Thoracic aorta (tissue), 2 donors: ENCODE measurements around the gene CENPF. TPM values are rescaled to one million over a fixed set of nuclear protein-coding genes. Genes with fewer than 3 reads are reported as not detected.

Source experiments
- ATAC-seq: fragments of 150-250 bp; one replicate; pipeline ENCODE4 v1.8.0; 2017; ENCODE audit warnings: low read depth; ENCODE audit not compliant: insufficient number of reproducible peaks, low FRiP score
- DNase-seq: peaks from one replicate; pipeline ENCODE4 v3.0.0-alpha.2; 2020; ENCODE audit warnings: low spot score
- H3K27ac ChIP-seq, 2 donors: fragments of 200-600 bp; sonication (generic); 1 replicate in 1 of 2; 2 replicates in 1 of 2; pipeline ENCODE4 v1.5.1; 2016; ENCODE audit warnings: mild to moderate bottlenecking in 2 of 2, moderate library complexity in 2 of 2
- H3K27me3 ChIP-seq: fragments of 200-600 bp; sonication (generic); replicated peaks from 2 replicates; pipeline ENCODE4 v1.6.0; 2016; ENCODE audit warnings: mild to moderate bottlenecking; ENCODE audit not compliant: insufficient read depth
- H3K36me3 ChIP-seq: fragments of 200-600 bp; sonication (generic); one replicate; pipeline ENCODE4 v1.5.1; 2016
- H3K4me1 ChIP-seq, 2 donors: fragments of 200-600 bp; sonication (generic); 1 replicate in 1 of 2; 2 replicates in 1 of 2; pipeline versions ENCODE4 v1.5.1 to v1.6.0; 2016; ENCODE audit warnings: low read depth in 2 of 2, mild to moderate bottlenecking in 1 of 2; ENCODE audit not compliant: control insufficient read depth in 1 of 2
- H3K4me3 ChIP-seq: fragments of 200-600 bp; sonication (generic); 2 replicates; pipeline ENCODE4 v1.5.1; 2016; ENCODE audit warnings: mild to moderate bottlenecking
- H3K9me3 ChIP-seq: fragments of 200-600 bp; sonication (generic); 2 replicates; pipeline ENCODE4 v1.5.1; 2016
- CTCF ChIP-seq: fragments of 200-600 bp; sonication (generic); IDR thresholded peaks from one replicate; pipeline ENCODE4 v1.5.1; 2019; ENCODE audit warnings: antibody characterized with exemption
- total RNA-seq, 2 donors: library from RNA; depleted of rRNA; stranded (reverse); fragments of >200 nt; gene quantifications; one replicate each; pipeline versions ENCODE4 v1.1.0 to v1.2.3, GENCODE V29; 2016

CENPF gene
- total RNA-seq, 2 donors from 2014 or later: under 0.01 to 1.8 TPM

- TF ChIP-seq CTCF: no peak
- Histone ChIP-seq H3K4me1 (no peaks in the 10 kb centered on the region), H3K4me3 (no peak overlapping the region), H3K27ac (no peak overlapping the region), H3K9me3 (no peaks in the 10 kb centered on the region), H3K27me3 (no peaks in the 10 kb centered on the region), H3K36me3 (no peaks in the 10 kb centered on the region)
- ATAC-seq (no peak), DNase-seq (no peak)
These were observed 99.6 kb downstream of the CENPF start for GRCh38 chr1:214702556-214702955.

- H3K36me3 ChIP-seq: no peaks in the 10 kb centered on the region
- no peak overlapping the region for H3K4me3 ChIP-seq
- no peak overlapping the region for H3K27ac ChIP-seq
- H3K27me3 ChIP-seq: no peaks in the 10 kb centered on the region
- ATAC-seq (no peak), DNase-seq (no peak)
- H3K9me3 ChIP-seq: no peaks in the 10 kb centered on the region
- no peak for TF ChIP-seq CTCF
- no peaks in the 10 kb centered on the region for H3K4me1 ChIP-seq
These were observed 104.5 kb downstream of the CENPF start for GRCh38 chr1:214707306-214708087.

GRCh38 chr1:214708321-214708955 is 105.4 kb downstream of the CENPF start:
- DNase-seq: no peak
- no peak for ATAC-seq
- TF ChIP-seq CTCF: no peak
- Histone ChIP-seq H3K27me3 (no peaks in the 10 kb centered on the region), H3K9me3 (no peaks in the 10 kb centered on the region), H3K36me3 (no peaks in the 10 kb centered on the region), H3K4me3 (no peak overlapping the region), H3K4me1 (no peaks in the 10 kb centered on the region), H3K27ac (no peak overlapping the region)

- no peak for ATAC-seq
These were observed 106.2 kb downstream of the CENPF start for GRCh38 chr1:214709241-214709640.

More at GRCh38 chr1:214709241-214709640, 106.2 kb downstream of the CENPF start:
- no peaks in the 10 kb centered on the region for H3K9me3 ChIP-seq
- H3K27me3 ChIP-seq: no peaks in the 10 kb centered on the region
- no peak for TF ChIP-seq CTCF
- DNase-seq: no peak
- no peak overlapping the region for H3K27ac ChIP-seq
- no peak overlapping the region for H3K4me3 ChIP-seq
- no peaks in the 10 kb centered on the region for H3K36me3 ChIP-seq
- H3K4me1 ChIP-seq: no peaks in the 10 kb centered on the region
